Nephron (organoid): ENCODE results near the gene ARL2.

ENCODE experiments used
- H3K27ac Mint-ChIP-seq, 3 experiments: 2 replicates each; pipeline ENCODE4 v1.8.0; 2020; ENCODE audit warnings: mixed read lengths in 3 of 3, mild to moderate bottlenecking in 2 of 3, moderate library complexity in 1 of 3
- H3K27me3 Mint-ChIP-seq: 2 replicates; pipeline ENCODE4 v1.8.0; 2021; ENCODE audit warnings: low read depth, mild to moderate bottlenecking, moderate library complexity, mixed read lengths
- H3K36me3 Mint-ChIP-seq: 2 replicates; pipeline ENCODE4 v1.8.0; 2020; ENCODE audit warnings: low read depth, mixed read lengths
- H3K4me1 Mint-ChIP-seq: 2 replicates; pipeline ENCODE4 v1.8.0; 2020; ENCODE audit warnings: mixed read lengths
- H3K4me3 Mint-ChIP-seq, 3 experiments: 2 replicates each; pipeline ENCODE4 v1.8.0; 2020; ENCODE audit warnings: mild to moderate bottlenecking in 3 of 3, mixed read lengths in 3 of 3, moderate library complexity in 2 of 3
- H3K9me3 Mint-ChIP-seq: 2 replicates; pipeline ENCODE4 v1.8.0; 2020; ENCODE audit warnings: mixed read lengths
- TF ChIP-seq, protein P1 (sequence below), 3 experiments: fragments of 200-600 bp; sonication (generic); IDR thresholded peaks; one replicate each; pipeline ENCODE4 v1.5.0; 2021; ENCODE audit warnings: antibody characterized with exemption in 3 of 3; ENCODE audit not compliant: unreplicated experiment in 3 of 3

ARL2 gene

DNA sequence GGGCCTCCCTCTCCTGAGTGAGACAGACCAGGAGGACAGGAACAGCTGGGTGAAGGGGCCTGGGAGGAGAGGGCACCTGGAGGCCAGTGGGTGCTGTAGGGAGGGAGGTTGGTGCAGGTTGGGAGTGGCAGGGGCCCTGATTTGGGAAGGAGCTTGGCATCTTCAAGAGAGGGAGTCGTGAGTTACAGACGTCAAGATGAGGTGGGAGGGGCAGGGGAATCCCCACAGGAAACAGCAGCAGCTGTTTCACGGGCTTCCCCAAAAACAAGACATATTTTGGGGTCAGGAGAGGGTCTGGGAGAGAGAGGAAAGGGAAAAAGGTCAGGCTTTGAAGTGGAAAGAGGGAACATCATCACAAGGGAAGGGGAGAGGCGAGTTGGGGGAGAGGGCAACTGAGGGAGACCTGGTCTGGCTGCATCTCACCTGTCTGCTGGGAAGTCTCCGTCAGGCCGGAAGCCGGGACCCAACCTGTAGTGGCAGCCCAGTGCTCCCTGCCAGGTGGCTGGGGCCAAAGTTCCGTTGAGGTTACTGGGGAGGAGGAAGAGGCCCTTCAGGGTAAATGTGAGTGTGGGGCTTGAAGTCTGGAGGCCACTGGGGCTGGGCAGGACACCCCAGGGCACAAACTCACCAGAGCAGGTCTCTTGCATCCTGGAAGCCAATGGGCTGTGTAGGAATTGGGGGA lies 40.0 kb downstream of the ARL2 start:
- no peaks in the 10 kb centered on the region for H3K4me1 Mint-ChIP-seq
- no peaks in the 10 kb centered on the region for H3K36me3 Mint-ChIP-seq
- TF ChIP-seq, protein P1, sequence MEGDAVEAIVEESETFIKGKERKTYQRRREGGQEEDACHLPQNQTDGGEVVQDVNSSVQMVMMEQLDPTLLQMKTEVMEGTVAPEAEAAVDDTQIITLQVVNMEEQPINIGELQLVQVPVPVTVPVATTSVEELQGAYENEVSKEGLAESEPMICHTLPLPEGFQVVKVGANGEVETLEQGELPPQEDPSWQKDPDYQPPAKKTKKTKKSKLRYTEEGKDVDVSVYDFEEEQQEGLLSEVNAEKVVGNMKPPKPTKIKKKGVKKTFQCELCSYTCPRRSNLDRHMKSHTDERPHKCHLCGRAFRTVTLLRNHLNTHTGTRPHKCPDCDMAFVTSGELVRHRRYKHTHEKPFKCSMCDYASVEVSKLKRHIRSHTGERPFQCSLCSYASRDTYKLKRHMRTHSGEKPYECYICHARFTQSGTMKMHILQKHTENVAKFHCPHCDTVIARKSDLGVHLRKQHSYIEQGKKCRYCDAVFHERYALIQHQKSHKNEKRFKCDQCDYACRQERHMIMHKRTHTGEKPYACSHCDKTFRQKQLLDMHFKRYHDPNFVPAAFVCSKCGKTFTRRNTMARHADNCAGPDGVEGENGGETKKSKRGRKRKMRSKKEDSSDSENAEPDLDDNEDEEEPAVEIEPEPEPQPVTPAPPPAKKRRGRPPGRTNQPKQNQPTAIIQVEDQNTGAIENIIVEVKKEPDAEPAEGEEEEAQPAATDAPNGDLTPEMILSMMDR (IDR thresholded peaks at IDR 0.05; ENCODE audit: unreplicated experiment in 3 of 3): no peak
- no peaks in the 10 kb centered on the region for H3K9me3 Mint-ChIP-seq
- no peak overlapping the region for H3K27ac Mint-ChIP-seq
- no peak overlapping the region for H3K4me3 Mint-ChIP-seq
- peaks cover 6% of the 10 kb centered on the region for H3K27me3 Mint-ChIP-seq

DNA sequence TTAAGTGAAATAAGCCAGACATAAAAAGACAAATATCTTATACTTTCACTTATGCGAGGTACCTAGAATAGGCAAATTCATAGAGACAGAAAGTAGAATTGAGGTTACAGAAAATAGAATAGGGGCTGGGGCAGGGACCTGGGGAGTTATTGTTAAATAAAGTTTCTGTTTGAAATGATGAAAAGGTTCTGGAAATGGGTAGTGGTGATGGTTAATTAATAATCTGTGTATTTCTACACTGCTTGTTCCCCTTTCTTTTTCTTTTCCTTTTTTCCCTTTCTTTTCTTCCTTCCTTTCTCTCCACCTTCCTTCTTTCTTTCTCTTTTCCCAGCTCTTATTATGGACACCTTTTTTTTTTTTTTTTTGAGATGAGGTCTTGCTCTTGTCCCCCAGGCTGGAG lies 41.6 kb downstream of the ARL2 start:
- H3K27ac Mint-ChIP-seq: no peak overlapping the region
- H3K27me3 Mint-ChIP-seq: peaks cover 6% of the 10 kb centered on the region
- no peaks in the 10 kb centered on the region for H3K9me3 Mint-ChIP-seq
- H3K4me3 Mint-ChIP-seq: no peak overlapping the region
- TF ChIP-seq, protein P1 (IDR thresholded peaks at IDR 0.05; ENCODE audit: unreplicated experiment in 3 of 3): no peak
- H3K4me1 Mint-ChIP-seq: no peaks in the 10 kb centered on the region
- H3K36me3 Mint-ChIP-seq: no peaks in the 10 kb centered on the region

DNA sequence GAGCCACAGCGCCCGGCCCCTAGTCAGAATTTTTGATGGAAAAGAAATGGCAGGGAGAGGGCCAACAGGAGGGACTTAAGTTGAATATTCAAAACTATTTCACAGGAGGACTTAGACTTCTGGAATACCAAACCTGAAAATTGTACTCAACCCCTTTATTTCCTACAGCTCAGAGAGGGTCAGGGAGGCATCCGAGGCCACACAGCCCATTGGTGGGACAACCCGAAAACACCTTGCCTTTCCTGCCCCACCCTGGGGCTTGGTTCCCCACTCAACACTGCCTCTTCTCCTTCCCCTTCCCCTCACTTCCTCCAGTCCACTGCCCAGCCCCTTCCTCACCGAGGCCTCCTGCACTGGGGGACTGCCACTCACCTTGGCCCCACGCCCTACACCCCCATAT lies 43.0 kb downstream of the ARL2 start:
- no peak overlapping the region for H3K27ac Mint-ChIP-seq
- H3K4me1 Mint-ChIP-seq: no peaks in the 10 kb centered on the region
- TF ChIP-seq, protein P1 (IDR thresholded peaks at IDR 0.05; ENCODE audit: unreplicated experiment in 3 of 3): no peak
- peaks cover 6% of the 10 kb centered on the region for H3K27me3 Mint-ChIP-seq
- H3K4me3 Mint-ChIP-seq: no peak overlapping the region
- no peaks in the 10 kb centered on the region for H3K36me3 Mint-ChIP-seq
- H3K9me3 Mint-ChIP-seq: no peaks in the 10 kb centered on the region

DNA sequence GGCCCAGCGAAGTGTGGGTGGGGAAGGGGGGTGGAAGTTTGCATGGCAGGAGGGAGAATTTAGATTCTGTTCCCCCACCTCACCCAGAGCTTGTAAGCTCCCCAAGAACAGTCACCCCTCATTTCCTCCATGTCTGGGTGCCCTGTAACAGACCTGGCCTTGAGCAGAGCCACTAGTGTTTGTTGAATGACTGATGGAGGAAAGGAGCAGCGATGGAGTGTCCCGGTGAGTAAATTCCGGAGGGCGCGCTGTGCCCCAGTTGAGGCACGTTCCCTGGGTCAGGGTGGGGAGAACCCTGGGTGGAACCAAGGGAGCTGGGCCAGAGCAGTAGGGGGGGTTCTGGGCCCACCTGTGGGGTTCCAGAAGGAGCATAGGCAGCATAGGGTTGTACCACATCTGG lies 43.6 kb downstream of the ARL2 start:
- no peak overlapping the region for H3K4me3 Mint-ChIP-seq
- H3K9me3 Mint-ChIP-seq: no peaks in the 10 kb centered on the region
- peaks cover 6% of the 10 kb centered on the region for H3K27me3 Mint-ChIP-seq
- no peak overlapping the region for H3K27ac Mint-ChIP-seq
- TF ChIP-seq, protein P1 (IDR thresholded peaks at IDR 0.05; ENCODE audit: unreplicated experiment in 3 of 3): no peak
- H3K36me3 Mint-ChIP-seq: no peaks in the 10 kb centered on the region
- H3K4me1 Mint-ChIP-seq: no peaks in the 10 kb centered on the region

DNA sequence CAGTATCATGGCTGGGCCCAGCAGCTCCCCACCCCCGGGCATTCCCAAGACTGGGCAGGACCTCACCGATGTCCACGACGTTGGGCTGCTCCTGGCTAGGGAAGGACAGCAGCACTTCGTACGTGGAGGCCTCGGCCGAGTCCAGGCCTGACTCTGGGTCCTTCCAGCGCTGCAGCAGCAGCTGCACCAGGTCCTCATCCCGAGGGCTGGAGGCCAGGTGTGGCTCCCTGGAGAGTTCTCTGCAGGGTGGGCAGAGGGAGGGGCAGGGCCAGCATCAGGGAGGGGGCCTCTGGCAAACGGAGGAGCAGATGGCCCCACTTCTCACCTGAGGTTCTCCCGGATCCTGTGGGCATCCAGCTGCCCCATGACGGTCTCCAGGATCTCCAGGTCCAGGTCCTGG lies 44.1 kb downstream of the ARL2 start:
- H3K4me3 Mint-ChIP-seq: no peak overlapping the region
- H3K27me3 Mint-ChIP-seq: peaks cover 6% of the 10 kb centered on the region
- H3K27ac Mint-ChIP-seq: no peak overlapping the region
- no peaks in the 10 kb centered on the region for H3K9me3 Mint-ChIP-seq
- no peaks in the 10 kb centered on the region for H3K4me1 Mint-ChIP-seq
- no peaks in the 10 kb centered on the region for H3K36me3 Mint-ChIP-seq
- TF ChIP-seq, protein P1 (IDR thresholded peaks at IDR 0.05; ENCODE audit: unreplicated experiment in 3 of 3): no peak

DNA sequence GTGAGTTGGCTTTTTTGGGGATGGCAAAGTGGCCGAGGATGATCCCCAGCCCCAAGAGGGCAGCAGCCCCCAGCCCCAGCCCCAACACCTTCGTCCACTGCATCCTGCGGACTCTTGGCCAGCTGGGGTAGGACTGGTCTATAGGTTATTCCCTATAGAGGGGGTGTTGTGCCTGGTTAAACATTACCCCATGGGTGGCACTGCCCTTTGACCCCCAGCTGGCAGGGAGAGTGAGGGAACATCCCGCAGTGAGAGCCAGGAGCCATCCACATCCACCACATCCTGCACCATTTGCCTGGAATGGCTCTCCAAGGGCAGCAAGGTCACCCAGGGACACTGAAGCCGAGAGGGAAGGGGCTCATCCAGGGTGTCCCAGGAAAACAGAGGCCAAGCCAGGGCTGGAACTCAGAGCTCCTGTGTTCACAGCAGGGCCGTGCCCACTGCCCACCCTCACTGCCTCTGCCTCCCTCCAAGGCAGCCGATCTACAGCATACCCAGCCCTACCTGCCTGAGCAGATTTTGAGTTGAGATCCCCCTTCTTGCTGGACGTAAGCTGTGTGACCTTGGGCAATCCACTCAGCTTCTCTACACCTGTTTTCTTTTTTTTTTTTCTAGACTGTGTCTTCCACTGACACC lies 44.6 kb downstream of the ARL2 start, which contains the start of gene NAALADL1:
NAALADL1 (minus strand) TSS at position 135 of the 636 bp plus-strand sequence; CDS start at position 103, 32 bp downstream.
- no peaks in the 10 kb centered on the region for H3K9me3 Mint-ChIP-seq
- H3K27ac Mint-ChIP-seq: no peak within 1 kb of the TSS
- TF ChIP-seq, protein P1 (IDR thresholded peaks at IDR 0.05; ENCODE audit: unreplicated experiment in 3 of 3): no peak
- H3K4me3 Mint-ChIP-seq: no peak within 1 kb of the TSS
- H3K4me1 Mint-ChIP-seq: no peaks in the 10 kb centered on the region
- H3K27me3 Mint-ChIP-seq: peaks cover 6% of the 10 kb centered on the region
- no peaks in the 10 kb centered on the region for H3K36me3 Mint-ChIP-seq
